GM10266 (cell line): ENCODE data around the gene PATE3.

ENCODE experiments used
- DNase-seq: peaks from one replicate; pipeline ENCODE4 v3.0.0; 2012; ENCODE audit errors: extremely low spot score
- CTCF ChIP-seq: IDR thresholded peaks from 2 replicates; pipeline ENCODE4 v1.5.1; 2012; ENCODE audit warnings: mild to moderate bottlenecking, low read depth; ENCODE audit not compliant: control insufficient read depth, insufficient read depth; ENCODE audit errors: missing control alignments

PATE3 gene

GRCh38 chr11:125787827-125788226, at the start of gene PATE3:
Gene PATE3, plus strand, starts transcription at chr11:125788127. Its CDS starts 25 bp downstream, at chr11:125788152.
- DNase-seq, result no peak
- TF ChIP-seq CTCF, result no peak

GRCh38 chr11:125740617-125741016, 47.3 kb upstream of the PATE3 start:
- no peak for TF ChIP-seq CTCF
- no peak for DNase-seq

- TF ChIP-seq CTCF, result no peak
- DNase-seq, result no peak
Observed at GRCh38 chr11:125743681-125744080, 44.2 kb upstream of the PATE3 start.

GRCh38 chr11:125745979-125746378, 41.9 kb upstream of the PATE3 start, which contains the start of gene PATE1:
Gene PATE1, plus strand, starts transcription at chr11:125746279. Its CDS starts 26 bp downstream, at chr11:125746305.
- no peak for TF ChIP-seq CTCF
- DNase-seq, result no peak

- no peak for DNase-seq
- no peak for TF ChIP-seq CTCF
Observed at GRCh38 chr11:125750629-125751028, 37.3 kb upstream of the PATE3 start.

- DNase-seq, result no peak
- no peak for TF ChIP-seq CTCF
Observed at GRCh38 chr11:125756050-125756449, 31.9 kb upstream of the PATE3 start.

- DNase-seq, result no peak
- TF ChIP-seq CTCF, result no peak
Observed at GRCh38 chr11:125762445-125762844, 25.5 kb upstream of the PATE3 start.
